Measurements from ENCODE around the gene ZFAND3.
"Not testable (repeated sequence)": the region's sequence is repeated elsewhere in the genome, so short reads cannot be mapped to it uniquely, and the experiment has no call there.

ZFAND3 gene

GRCh38 chr6:38039502-38039901 lies 220.0 kb downstream of the ZFAND3 start:
- no peak for DNase-seq (ENCODE audit: low read depth)
- TF ChIP-seq CTCF (IDR thresholded peaks at IDR 0.05; ENCODE audit: insufficient read depth, low read depth, low read length, missing control alignments), result no peak
- H3K4me3 ChIP-seq (ENCODE audit: low read length), result no peak overlapping the region

DNA sequence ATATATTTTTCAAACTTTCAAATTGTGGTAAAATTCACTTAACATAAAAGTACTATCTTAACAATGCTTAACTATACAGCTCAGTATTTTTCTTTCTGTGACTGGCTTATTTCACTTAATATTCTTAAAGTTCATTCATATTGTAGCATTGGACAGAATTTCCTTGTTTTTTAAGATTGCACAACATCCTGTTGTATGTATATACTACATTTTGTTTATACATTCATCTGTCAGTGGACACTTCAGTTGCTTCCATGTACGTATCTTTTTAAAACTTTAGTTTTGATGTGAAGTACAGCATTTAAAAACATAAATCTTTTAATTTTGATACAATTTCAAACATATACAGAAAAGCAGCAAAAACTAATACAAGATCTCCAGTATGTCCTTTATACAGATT lies 220.7 kb downstream of the ZFAND3 start:
- DNase-seq (ENCODE audit: low read depth), result no peak

DNA sequence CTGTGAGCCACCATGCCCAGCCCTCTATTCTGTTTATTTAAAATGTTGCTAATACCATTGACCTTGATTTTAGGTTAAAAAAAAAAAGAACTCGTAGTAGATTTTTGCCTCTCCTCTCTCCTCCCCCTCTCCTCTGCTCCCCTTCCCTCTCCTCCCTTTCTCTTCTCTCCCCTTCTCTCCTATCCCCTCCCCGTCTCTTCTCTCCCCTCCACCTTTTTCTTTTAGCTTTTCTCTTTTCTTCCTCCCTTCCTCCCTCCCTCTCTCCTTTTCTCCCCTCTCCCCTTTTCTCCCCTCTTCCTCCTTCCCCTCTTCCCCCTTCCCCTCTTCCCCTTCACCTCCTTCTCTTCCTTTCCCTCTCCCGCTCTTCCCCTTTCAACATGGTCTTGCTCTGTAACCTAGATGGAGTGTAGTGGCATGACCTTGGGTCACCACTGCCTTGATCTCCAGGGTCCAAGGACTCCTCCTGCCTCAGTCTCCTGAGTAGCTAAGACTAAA lies 223.8 kb downstream of the ZFAND3 start:
- DNase-seq (ENCODE audit: low read depth), result no peak
- no peak overlapping the region for H3K4me3 ChIP-seq (ENCODE audit: low read length)
- no peak for TF ChIP-seq CTCF (IDR thresholded peaks at IDR 0.05; ENCODE audit: insufficient read depth, low read depth, low read length, missing control alignments)

More for the DNA sequence above, 220.7 kb downstream of the ZFAND3 start:
- TF ChIP-seq CTCF (IDR thresholded peaks at IDR 0.05; ENCODE audit: insufficient read depth, low read depth, low read length, missing control alignments), result no peak
- H3K4me3 ChIP-seq (ENCODE audit: low read length), result no peak overlapping the region

DNA sequence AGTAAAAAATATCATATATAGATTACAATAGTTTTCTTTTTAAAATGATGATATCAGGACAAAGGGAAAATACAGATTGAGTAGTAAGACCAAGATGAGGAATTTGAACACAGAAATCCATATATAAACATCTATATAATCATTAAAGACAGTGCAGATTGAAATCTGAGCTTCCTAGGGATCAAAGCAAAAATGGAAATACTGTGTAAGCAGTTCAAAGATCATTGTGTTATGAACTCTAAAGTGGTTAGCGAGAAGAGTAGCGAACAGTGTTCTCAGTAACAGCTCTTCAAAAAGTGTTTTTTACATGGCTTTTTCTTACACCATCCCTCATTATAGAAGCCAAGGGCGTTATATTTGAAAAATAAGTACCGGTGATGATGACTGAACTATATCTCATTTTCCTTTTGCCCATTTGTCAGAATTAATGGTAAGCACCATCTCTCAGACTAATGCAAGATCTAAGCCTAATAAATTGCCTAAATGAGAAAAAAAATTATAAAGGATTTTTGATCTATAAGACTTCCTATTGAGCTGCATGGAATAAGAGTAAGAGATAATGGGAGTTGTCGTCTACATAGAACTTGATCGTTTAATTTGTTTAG lies 226.3 kb downstream of the ZFAND3 start:
- no peak overlapping the region for H3K4me3 ChIP-seq (ENCODE audit: low read length)
- no peak for DNase-seq (ENCODE audit: low read depth)
- TF ChIP-seq CTCF (IDR thresholded peaks at IDR 0.05; ENCODE audit: insufficient read depth, low read depth, low read length, missing control alignments), result no peak

GRCh38 chr6:38047562-38047961 lies 228.0 kb downstream of the ZFAND3 start:
- TF ChIP-seq CTCF (IDR thresholded peaks at IDR 0.05; ENCODE audit: insufficient read depth, low read depth, low read length, missing control alignments), result no peak
- DNase-seq (ENCODE audit: low read depth), result no peak
- H3K4me3 ChIP-seq (ENCODE audit: low read length), result no peak overlapping the region

- DNase-seq (ENCODE audit: low read depth), result peak; percentile 33
- not testable (repeated sequence) for H3K4me3 ChIP-seq (ENCODE audit: low read length)
These were observed 230.4 kb downstream of the ZFAND3 start for GRCh38 chr6:38049861-38050397.

GRCh38 chr6:38051819-38052434 lies 232.4 kb downstream of the ZFAND3 start:
- TF ChIP-seq CTCF (IDR thresholded peaks at IDR 0.05; ENCODE audit: insufficient read depth, low read depth, low read length, missing control alignments), result no peak
- DNase-seq (ENCODE audit: low read depth), result peak; percentile 65
- no peak overlapping the region for H3K4me3 ChIP-seq (ENCODE audit: low read length)

Data from epithelial cell of esophagus (primary cell).